ENCODE results near the gene GID8. TPM values are rescaled to one million over a fixed set of nuclear protein-coding genes. Genes with fewer than 3 reads are reported as not detected.

The GID8 gene
- total and polyA plus RNA-seq, 2 of the 4 experiments (the other 2 are of a cell fraction), result 21.5 to 33.9 TPM

GRCh38 chr20:62950741-62951140, 12.8 kb downstream of the GID8 start:
- H2AK9ac ChIP-seq (replicated peaks; ENCODE audit: low read depth, low read length, poor library complexity), result no peak overlapping the region
- intact Hi-C loops (cut with micrococcal nuclease) (no loop called here), in situ Hi-C loops (cut with MboI; ENCODE audit: low sequenced_read_pairs) (no loop called here), dilution Hi-C loops (cut with HindIII; ENCODE audit: low sequenced_read_pairs, unreplicated experiment) (no loop called here)
- H3K4me3 ChIP-seq (ENCODE audit: insufficient read depth, low read depth, low read length), result no peak overlapping the region
- ChIA-PET POLR2A (ENCODE audit: unreplicated experiment) (no interaction called here), CTCF (no interaction called here)
- H3K18ac ChIP-seq (ENCODE audit: low read depth, low read length), result no peak overlapping the region
- peaks cover 8% of the 10 kb centered on the region; the same call in 1 of the 2 replicates for H3K9me1 ChIP-seq (ENCODE audit: insufficient read depth, low read length)
- peaks cover 2% of the 10 kb centered on the region; the same call in 1 of the 2 replicates for H3K9me3 ChIP-seq (ENCODE audit: control insufficient read depth, insufficient read depth, low read length)
- peaks cover 19% of the 10 kb centered on the region for H4K20me1 ChIP-seq (ENCODE audit: insufficient read depth, low read length)
- H3K36me3 ChIP-seq (ENCODE audit: control insufficient read depth, insufficient read depth, low read length), result peaks cover 38% of the 10 kb centered on the region
- no peak overlapping the region for H2BK20ac ChIP-seq (ENCODE audit: low read depth, low read length)
- H2BK5ac ChIP-seq (ENCODE audit: low read depth, low read length, poor library complexity, severe bottlenecking), result no peak overlapping the region
- no peak for TF ChIP-seq USF2 (IDR thresholded peaks at IDR 0.05; ENCODE audit: low read depth, low read length)
- TF ChIP-seq POLR2A (IDR thresholded peaks at IDR 0.05; ENCODE audit: low read depth, low read length), result no peak
- no peak for TF ChIP-seq BHLHE40 (IDR thresholded peaks at IDR 0.05; ENCODE audit: low read depth, low read length)
- TF ChIP-seq FOS (IDR thresholded peaks at IDR 0.05; ENCODE audit: low read depth, low read length), result no peak
- TF ChIP-seq ELK1 (IDR thresholded peaks at IDR 0.05; ENCODE audit: borderline replicate concordance, low read depth, low read length), result no peak
- no peak for TF ChIP-seq MAFK (IDR thresholded peaks at IDR 0.05; ENCODE audit: low read depth, low read length)
- no peak for TF ChIP-seq RAD21 (IDR thresholded peaks at IDR 0.05; ENCODE audit: low read length)
- no peak for TF ChIP-seq RFX5 (IDR thresholded peaks at IDR 0.05; ENCODE audit: low read depth, low read length)
- TF ChIP-seq RCOR1 (IDR thresholded peaks at IDR 0.05; ENCODE audit: insufficient replicate concordance, low read length), result no peak
- TF ChIP-seq CHD1 (IDR thresholded peaks at IDR 0.05; ENCODE audit: low read depth, low read length), result no peak
- no peak for TF ChIP-seq CEBPB (IDR thresholded peaks at IDR 0.05; ENCODE audit: low read depth, low read length)
- no peak overlapping the region for H3K23ac ChIP-seq (ENCODE audit: low read depth, low read length)
- H4K8ac ChIP-seq (ENCODE audit: low read depth in 2 of 2, low read length in 2 of 2), result no peak overlapping the region
- no peak overlapping the region for H2BK15ac ChIP-seq (ENCODE audit: low read depth, low read length)
- DNase-seq (no peak), ATAC-seq (ENCODE audit: low read depth) (no peak)
- no peak overlapping the region for H3K4me2 ChIP-seq (ENCODE audit: low read depth, low read length)
- no peak overlapping the region for H3K9ac ChIP-seq (ENCODE audit: low read depth, low read length)
- no peak overlapping the region for H2AK5ac ChIP-seq (ENCODE audit: low read depth, low read length)
- H3K4me1 ChIP-seq (ENCODE audit: control insufficient read depth, insufficient read depth, low read length), result peaks cover 11% of the 10 kb centered on the region
- H2AFZ ChIP-seq (replicated peaks; ENCODE audit: low read length, poor library complexity), result no peak overlapping the region
- no peak overlapping the region for H3K4ac ChIP-seq (ENCODE audit: low read depth, low read length)
- no peak overlapping the region for H3K27ac ChIP-seq (ENCODE audit: insufficient read depth, low read length)
- H3K27me3 ChIP-seq (ENCODE audit: control insufficient read depth, insufficient read depth, low read length), result no peaks in the 10 kb centered on the region
- H3K79me1 ChIP-seq (ENCODE audit: low read depth in 1 of 2, low read length in 2 of 2), result peaks cover 11 to 31% of the 10 kb centered on the region in 2 experiments; a peak in 2 of 4 replicates
- H4K5ac ChIP-seq (ENCODE audit: low read depth, low read length), result no peak overlapping the region
- no peak overlapping the region for H2BK120ac ChIP-seq (ENCODE audit: low read depth, low read length)
- H3K56ac ChIP-seq (ENCODE audit: extremely low read depth, insufficient read depth, low read length), result no peak overlapping the region
- H3K14ac ChIP-seq (replicated peaks; ENCODE audit: low read depth, low read length), result no peak overlapping the region
- no TSS peak for BruUV-seq (replicated peaks)
- 100% methylated on average over 1 of the region's 8 CpGs; no CpG with 5 or more reads in 1 of the 2 experiments for WGBS, 2 experiments (ENCODE audit: extremely low coverage in 2 of 2, insufficient read length in 1 of 2)
- no peak overlapping the region for H4K91ac ChIP-seq (ENCODE audit: insufficient read depth, low read depth, low read length)

Data from IMR-90 (cell line).